ENCODE data around the gene CALR3. TPM values are rescaled to one million over a fixed set of nuclear protein-coding genes. Genes with fewer than 3 reads are reported as not detected.
A peak's percentile ranks its signal among the peaks of the same experiment; 100 is the strongest.
"Not testable (repeated sequence)": the region's sequence is repeated elsewhere in the genome, so short reads cannot be mapped to it uniquely, and the experiment has no call there.

The CALR3 gene
- total RNA-seq, 2 donors from 2014 or later, result 0.91 to 10.1 TPM

- Histone ChIP-seq H3K27me3 (replicated peaks; ENCODE audit: insufficient read depth) (no peaks in the 10 kb centered on the region), H3K4me3 (no peak overlapping the region), H3K36me3 (no peaks in the 10 kb centered on the region), H3K27ac (no peak overlapping the region), H3K9me3 (no peaks in the 10 kb centered on the region), H3K4me1 (replicated peaks) (peaks cover 5% of the 10 kb centered on the region)
- intact Hi-C loops (cut with DNase I), result no loop called here
- WGBS, result 83% methylated on average over 6 of the region's 6 CpGs
- TF ChIP-seq, protein P1, sequence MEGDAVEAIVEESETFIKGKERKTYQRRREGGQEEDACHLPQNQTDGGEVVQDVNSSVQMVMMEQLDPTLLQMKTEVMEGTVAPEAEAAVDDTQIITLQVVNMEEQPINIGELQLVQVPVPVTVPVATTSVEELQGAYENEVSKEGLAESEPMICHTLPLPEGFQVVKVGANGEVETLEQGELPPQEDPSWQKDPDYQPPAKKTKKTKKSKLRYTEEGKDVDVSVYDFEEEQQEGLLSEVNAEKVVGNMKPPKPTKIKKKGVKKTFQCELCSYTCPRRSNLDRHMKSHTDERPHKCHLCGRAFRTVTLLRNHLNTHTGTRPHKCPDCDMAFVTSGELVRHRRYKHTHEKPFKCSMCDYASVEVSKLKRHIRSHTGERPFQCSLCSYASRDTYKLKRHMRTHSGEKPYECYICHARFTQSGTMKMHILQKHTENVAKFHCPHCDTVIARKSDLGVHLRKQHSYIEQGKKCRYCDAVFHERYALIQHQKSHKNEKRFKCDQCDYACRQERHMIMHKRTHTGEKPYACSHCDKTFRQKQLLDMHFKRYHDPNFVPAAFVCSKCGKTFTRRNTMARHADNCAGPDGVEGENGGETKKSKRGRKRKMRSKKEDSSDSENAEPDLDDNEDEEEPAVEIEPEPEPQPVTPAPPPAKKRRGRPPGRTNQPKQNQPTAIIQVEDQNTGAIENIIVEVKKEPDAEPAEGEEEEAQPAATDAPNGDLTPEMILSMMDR (IDR thresholded peaks at IDR 0.05), result no peak
- TF ChIP-seq POLR2AphosphoS5 (IDR thresholded peaks at IDR 0.05) (no peak), POLR2A (IDR thresholded peaks at IDR 0.05) (no peak)
- DNase-seq (ENCODE audit: low spot score), result no peak
Measured at GRCh38 chr19:16506961-16507360, 11.0 kb upstream of the CALR3 start.

DNA sequence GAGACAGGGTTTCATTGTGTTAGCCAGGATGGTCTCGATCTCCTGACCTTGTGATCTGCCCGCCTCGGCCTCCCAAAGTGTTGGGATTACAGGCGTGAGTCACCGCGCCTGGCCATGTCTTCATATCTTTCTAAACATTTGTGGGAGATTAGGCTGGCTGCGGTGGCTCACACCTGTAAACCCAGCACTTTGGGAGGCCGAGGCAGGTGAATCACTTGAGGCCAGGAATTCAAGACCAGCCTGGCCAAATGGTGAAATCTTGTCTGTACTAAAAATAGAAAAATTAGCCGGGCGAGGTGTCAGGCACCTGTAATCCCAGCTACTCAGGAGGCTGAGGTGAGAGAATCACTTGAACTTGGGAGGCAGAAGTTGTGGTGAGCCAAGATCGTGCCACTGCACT lies 10.2 kb upstream of the CALR3 start:
- H3K4me1 ChIP-seq (replicated peaks); intact Hi-C loops (cut with DNase I); DNase-seq (ENCODE audit: low spot score); H3K4me3 ChIP-seq; H3K9me3 ChIP-seq; H3K27ac ChIP-seq; H3K27me3 ChIP-seq (replicated peaks; ENCODE audit: insufficient read depth); H3K36me3 ChIP-seq: not testable (repeated sequence)
- 94% methylated on average over 11 of the region's 11 CpGs for WGBS

DNA sequence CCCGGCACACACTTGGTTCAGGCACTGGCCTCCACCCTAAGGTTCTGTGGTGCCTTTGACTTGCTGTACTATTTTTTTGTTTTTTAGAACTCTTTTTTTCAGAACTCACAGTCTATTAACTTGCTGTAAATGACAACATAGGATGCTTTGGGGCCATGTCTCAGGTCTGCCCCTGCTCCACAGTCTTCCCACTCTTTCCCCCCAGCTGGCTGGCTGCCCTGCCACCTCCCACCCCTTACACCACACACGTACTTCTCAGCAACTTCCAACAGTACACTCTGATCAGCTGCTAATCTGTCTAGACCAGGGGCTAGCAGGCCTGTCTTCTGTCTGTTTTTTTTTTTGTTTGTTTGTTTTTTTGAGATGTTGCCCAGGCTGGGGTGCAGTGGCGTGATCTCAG lies 8.3 kb upstream of the CALR3 start:
- Histone ChIP-seq H3K9me3 (no peaks in the 10 kb centered on the region), H3K4me1 (replicated peaks) (no peaks in the 10 kb centered on the region), H3K4me3 (no peak overlapping the region), H3K27me3 (replicated peaks; ENCODE audit: insufficient read depth) (no peaks in the 10 kb centered on the region), H3K27ac (no peak overlapping the region), H3K36me3 (no peaks in the 10 kb centered on the region)
- TF ChIP-seq POLR2A (IDR thresholded peaks at IDR 0.05), result no peak
- TF ChIP-seq, protein P1 (IDR thresholded peaks at IDR 0.05), result no peak
- TF ChIP-seq POLR2AphosphoS5 (IDR thresholded peaks at IDR 0.05), result no peak
- intact Hi-C loops (cut with DNase I), result no loop called here
- DNase-seq (ENCODE audit: low spot score), result no peak
- 76% methylated on average over 3 of the region's 3 CpGs for WGBS

GRCh38 chr19:16497837-16498236 lies 1.9 kb upstream of the CALR3 start:
- no peak for TF ChIP-seq POLR2AphosphoS5 (IDR thresholded peaks at IDR 0.05)
- TF ChIP-seq, protein P1 (IDR thresholded peaks at IDR 0.05), result no peak
- TF ChIP-seq POLR2A (IDR thresholded peaks at IDR 0.05), result no peak
- Histone ChIP-seq H3K4me1 (replicated peaks) (no peaks in the 10 kb centered on the region), H3K27ac (no peak overlapping the region), H3K27me3 (replicated peaks; ENCODE audit: insufficient read depth) (no peaks in the 10 kb centered on the region), H3K36me3 (no peaks in the 10 kb centered on the region), H3K9me3 (no peaks in the 10 kb centered on the region), H3K4me3 (no peak overlapping the region)
- intact Hi-C loops (cut with DNase I), result no loop called here
- DNase-seq (ENCODE audit: low spot score), result no peak
- 94% methylated on average over 6 of the region's 6 CpGs for WGBS

- Histone ChIP-seq H3K4me3 (peak overlapping the region; percentile 63 to 70), H3K27me3 (replicated peaks; ENCODE audit: insufficient read depth) (no peaks in the 10 kb centered on the region), H3K27ac (peak overlapping the region in 1 of 2 donors; percentile 58), H3K4me1 (replicated peaks) (no peaks in the 10 kb centered on the region), H3K9me3 (no peaks in the 10 kb centered on the region), H3K36me3 (no peaks in the 10 kb centered on the region)
- DNase-seq (ENCODE audit: low spot score), result no peak
- intact Hi-C loops (cut with DNase I), result no loop called here
- TF ChIP-seq, protein P1 (IDR thresholded peaks at IDR 0.05), result no peak
- no peak for TF ChIP-seq POLR2AphosphoS5 (IDR thresholded peaks at IDR 0.05)
- no peak for TF ChIP-seq POLR2A (IDR thresholded peaks at IDR 0.05)
- WGBS, result 61% methylated on average over 12 of the region's 12 CpGs
Measured at GRCh38 chr19:16497042-16497441, 1.1 kb upstream of the CALR3 start.
